ENCODE data around the gene SHCBP1L.

The SHCBP1L gene

DNA sequence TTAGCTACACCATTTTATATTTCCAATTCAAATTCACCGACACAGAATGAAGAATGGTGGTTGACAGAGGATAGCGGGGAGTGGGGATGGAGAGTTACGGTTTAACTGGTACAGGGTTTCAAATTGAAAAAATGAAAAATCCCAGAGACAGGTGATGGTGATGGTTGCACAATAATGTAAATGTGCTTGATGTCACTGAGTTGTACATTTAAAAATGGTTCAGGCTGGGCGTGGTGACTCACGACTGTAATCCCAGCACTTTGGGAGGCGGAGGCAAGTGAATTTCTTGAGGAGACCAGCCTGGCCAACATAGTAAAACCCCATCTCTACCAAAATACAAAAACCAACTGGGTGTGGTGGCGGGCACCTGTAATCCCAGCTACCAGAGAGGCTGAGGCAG is 31.2 kb upstream of the SHCBP1L start:
- Histone ChIP-seq H3K4me3 (ENCODE audit: low read depth in 1 of 2, low read length in 1 of 2) (no peak overlapping the region), H3K27ac (no peak overlapping the region), H3K9me3 (no peaks in the 10 kb centered on the region), H3K4me1 (ENCODE audit: control insufficient read depth in 1 of 2, insufficient read depth in 1 of 2, low read depth in 1 of 2, low read length in 1 of 2) (no peaks in the 10 kb centered on the region), H3K36me3 (no peaks in the 10 kb centered on the region), H3K27me3 (no peaks in the 10 kb centered on the region)
- TF ChIP-seq CTCF (IDR thresholded peaks at IDR 0.05): no peak

DNA sequence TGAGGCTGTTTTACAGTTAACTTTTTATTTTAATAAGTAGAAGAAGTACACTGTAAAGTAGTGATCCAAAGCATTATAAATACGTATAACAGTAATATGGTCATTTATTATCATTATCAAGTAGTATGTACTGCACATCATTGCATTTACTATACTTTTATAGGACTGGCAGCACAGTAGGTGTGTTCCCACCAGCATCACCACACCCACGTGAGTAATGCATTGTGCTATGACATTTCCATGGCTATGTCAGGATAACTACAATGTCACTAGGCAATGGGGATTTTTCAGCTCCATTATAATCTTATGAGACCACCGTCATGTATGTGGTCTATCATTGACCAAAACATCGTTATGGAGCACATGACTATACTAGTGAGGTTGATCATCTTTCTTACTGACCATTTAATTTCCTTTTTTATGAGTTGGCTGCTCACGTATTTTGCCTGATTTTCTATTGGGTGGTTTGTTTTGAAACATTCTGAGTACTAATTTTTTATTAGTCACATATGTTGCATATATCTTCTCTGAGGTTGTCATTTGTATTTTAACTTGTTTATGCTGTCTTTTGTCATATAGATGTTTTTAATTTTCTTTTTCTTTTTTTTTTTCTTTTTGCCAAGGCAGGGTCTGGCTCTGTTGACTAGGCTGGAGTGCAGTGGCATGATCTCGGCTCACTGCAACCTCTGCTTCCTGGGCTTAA is 25.3 kb upstream of the SHCBP1L start:
- no peaks in the 10 kb centered on the region for H3K4me1 ChIP-seq (ENCODE audit: control insufficient read depth in 1 of 2, insufficient read depth in 1 of 2, low read depth in 1 of 2, low read length in 1 of 2)
- no peaks in the 10 kb centered on the region for H3K27me3 ChIP-seq
- no peak for TF ChIP-seq CTCF (IDR thresholded peaks at IDR 0.05)
- no peak overlapping the region for H3K27ac ChIP-seq
- no peaks in the 10 kb centered on the region for H3K9me3 ChIP-seq
- no peaks in the 10 kb centered on the region for H3K36me3 ChIP-seq
- H3K4me3 ChIP-seq (ENCODE audit: low read depth in 1 of 2, low read length in 1 of 2): no peak overlapping the region

DNA sequence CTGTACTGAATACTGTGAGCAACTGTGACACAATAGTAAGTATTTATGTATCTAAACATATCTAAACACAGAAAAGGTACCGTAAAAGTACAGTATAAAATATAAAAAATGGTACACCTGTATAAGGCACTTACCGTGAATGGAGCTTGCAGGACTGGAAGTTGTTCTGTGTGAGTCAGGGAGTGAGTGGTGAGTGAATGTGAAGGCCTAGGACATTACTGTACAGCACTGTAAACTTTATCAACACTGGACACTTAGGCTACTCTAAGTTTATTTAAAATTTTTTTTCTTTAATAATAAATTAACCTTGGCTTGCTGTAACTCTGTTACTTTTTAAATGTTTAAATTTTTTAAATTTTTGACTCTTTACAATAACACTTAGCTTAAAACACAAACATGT is 24.5 kb upstream of the SHCBP1L start:
- Histone ChIP-seq H3K27ac (no peak overlapping the region), H3K4me3 (ENCODE audit: low read depth in 1 of 2, low read length in 1 of 2) (no peak overlapping the region), H3K9me3 (no peaks in the 10 kb centered on the region), H3K27me3 (peaks cover 6% of the 10 kb centered on the region), H3K36me3 (no peaks in the 10 kb centered on the region), H3K4me1 (ENCODE audit: control insufficient read depth in 1 of 2, insufficient read depth in 1 of 2, low read depth in 1 of 2, low read length in 1 of 2) (no peaks in the 10 kb centered on the region)
- no peak for TF ChIP-seq CTCF (IDR thresholded peaks at IDR 0.05)

DNA sequence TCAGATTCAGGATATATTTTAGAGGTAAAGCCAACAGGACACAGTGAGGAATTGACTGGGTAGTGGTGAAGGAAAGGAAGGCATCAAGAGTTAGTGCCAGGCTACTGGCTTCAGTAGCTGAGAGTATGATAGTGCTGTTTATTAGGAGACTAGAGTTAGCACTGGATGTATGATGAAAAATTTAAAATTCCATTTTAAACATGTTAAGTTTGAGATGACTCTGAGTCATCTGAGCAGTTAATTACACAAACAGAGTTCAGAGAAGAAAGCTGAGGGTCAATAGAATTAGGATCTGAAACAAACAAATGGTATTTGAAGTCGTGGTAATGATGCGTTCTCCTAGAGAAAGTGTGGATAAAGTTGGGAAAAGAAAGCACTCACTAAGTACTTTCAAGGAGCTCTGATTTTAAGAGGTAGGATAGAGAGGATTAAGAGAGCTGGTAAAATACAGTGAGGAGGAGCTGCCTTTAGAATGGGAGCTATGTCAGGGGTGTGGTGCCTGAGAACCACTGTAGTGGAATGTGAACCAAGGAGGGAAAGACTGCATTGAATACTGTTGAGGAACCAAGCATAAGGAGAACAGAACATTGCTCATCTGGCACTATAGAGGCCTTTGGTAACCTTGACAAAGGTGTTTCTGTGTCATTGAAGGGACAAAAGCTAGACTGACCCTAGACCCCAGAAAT is 21.7 kb upstream of the SHCBP1L start:
- H3K36me3 ChIP-seq: no peaks in the 10 kb centered on the region
- no peaks in the 10 kb centered on the region for H3K9me3 ChIP-seq
- H3K4me3 ChIP-seq (ENCODE audit: low read depth in 1 of 2, low read length in 1 of 2): no peak overlapping the region
- H3K27ac ChIP-seq: no peak overlapping the region
- peaks cover 11% of the 10 kb centered on the region for H3K27me3 ChIP-seq
- no peaks in the 10 kb centered on the region for H3K4me1 ChIP-seq (ENCODE audit: control insufficient read depth in 1 of 2, insufficient read depth in 1 of 2, low read depth in 1 of 2, low read length in 1 of 2)
- TF ChIP-seq CTCF (IDR thresholded peaks at IDR 0.05): no peak

- Histone ChIP-seq H3K36me3 (no peaks in the 10 kb centered on the region), H3K9me3 (no peaks in the 10 kb centered on the region), H3K27ac (no peak overlapping the region), H3K27me3 (peaks cover 14% of the 10 kb centered on the region), H3K4me3 (ENCODE audit: low read depth in 1 of 2, low read length in 1 of 2) (no peak overlapping the region), H3K4me1 (ENCODE audit: control insufficient read depth in 1 of 2, insufficient read depth in 1 of 2, low read depth in 1 of 2, low read length in 1 of 2) (no peaks in the 10 kb centered on the region)
- TF ChIP-seq CTCF (IDR thresholded peaks at IDR 0.05): no peak
These were observed 19.9 kb upstream of the SHCBP1L start for GRCh38 chr1:182972829-182973228.
